ENCODE data around the gene FXYD7.

FXYD7 gene

DNA sequence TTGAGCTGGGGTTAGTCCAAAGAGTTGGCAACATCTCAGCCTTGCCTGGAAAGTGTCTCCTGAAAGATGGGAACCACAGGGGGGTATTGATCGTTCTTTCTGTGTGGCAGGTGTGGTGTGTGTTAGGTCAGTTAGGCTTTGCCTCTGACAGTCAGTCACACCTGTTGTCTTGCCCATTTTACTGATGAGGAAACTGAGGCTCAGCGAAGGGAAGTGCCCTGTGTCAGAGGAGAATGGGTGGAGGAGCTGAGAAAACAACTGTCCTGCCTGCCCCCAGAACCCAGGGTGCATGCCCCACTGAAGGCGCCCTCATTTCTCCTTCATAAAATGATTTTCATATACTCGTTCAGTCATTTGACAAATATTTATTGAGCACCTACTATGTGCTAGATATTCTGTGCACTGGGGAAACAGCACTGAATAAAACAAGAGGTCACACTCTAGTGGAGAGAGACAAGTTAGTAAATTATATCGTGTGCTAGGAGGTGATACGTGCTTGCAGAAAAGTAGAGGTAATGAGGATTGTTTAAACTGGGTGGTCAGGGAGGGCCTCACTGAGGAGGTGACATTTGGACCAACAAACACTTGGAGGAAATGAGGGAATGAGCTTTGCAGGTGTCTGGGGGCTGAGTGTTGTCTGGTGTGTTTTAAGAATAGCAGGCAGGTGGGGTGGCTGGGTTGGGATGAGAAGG lies 13.1 kb downstream of the FXYD7 start:
- Mint-ChIP-seq H3K27me3 (ENCODE audit: low read depth) (peaks cover 6% of the 10 kb centered on the region), H3K36me3 (ENCODE audit: low read depth) (peaks cover 49% of the 10 kb centered on the region), H3K4me3 (peak overlapping the region; percentile 99), H3K27ac (peak overlapping the region; percentile 98), H3K4me1 (ENCODE audit: low read depth) (peaks cover 39% of the 10 kb centered on the region), H3K9me3 (peaks cover under 1% of the 10 kb centered on the region)

DNA sequence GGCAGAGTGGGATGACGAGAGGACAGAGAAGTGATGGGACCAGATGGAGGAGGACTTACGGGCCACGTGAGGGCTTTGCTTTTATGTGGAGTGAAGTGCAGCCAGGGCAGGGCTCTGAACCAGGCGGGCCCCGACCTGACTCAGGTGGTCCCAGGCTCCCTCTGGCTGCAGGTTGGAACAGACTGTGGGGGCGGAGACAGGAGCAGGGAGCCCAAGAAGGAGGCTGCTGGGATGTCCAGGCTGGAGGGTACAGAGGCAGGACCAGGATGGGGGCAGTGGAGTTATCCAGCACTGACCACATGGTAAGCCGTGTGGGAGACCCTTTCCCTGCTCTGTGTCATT lies 13.6 kb downstream of the FXYD7 start:
- Mint-ChIP-seq H3K9me3 (peaks cover 6% of the 10 kb centered on the region), H3K4me1 (ENCODE audit: low read depth) (peaks cover 41% of the 10 kb centered on the region), H3K27me3 (ENCODE audit: low read depth) (peaks cover 6% of the 10 kb centered on the region), H3K27ac (peak overlapping the region; percentile 37), H3K36me3 (ENCODE audit: low read depth) (peaks cover 55% of the 10 kb centered on the region), H3K4me3 (peak overlapping the region; percentile 99)

DNA sequence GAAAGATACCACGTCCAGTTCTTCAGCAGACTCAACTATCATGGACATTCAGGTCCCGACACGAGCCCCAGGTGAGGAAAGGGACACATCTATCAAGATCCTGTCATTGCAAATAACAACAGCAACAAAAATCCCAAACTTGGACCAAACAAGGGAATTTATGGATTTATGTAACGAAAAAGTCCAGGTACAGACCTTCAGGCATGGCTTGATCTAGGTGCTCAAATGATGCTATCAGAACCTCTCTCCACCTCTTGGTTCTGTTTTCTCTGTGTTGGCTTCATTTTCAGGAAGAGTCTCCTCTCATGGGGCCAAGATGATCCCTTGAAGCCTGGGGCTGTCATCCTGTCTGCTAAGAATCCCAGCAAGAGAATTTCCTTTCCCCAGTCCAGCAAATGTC lies 14.4 kb downstream of the FXYD7 start:
- Mint-ChIP-seq H3K4me3 (peak overlapping the region; percentile 14), H3K36me3 (ENCODE audit: low read depth) (peaks cover 61% of the 10 kb centered on the region)

DNA sequence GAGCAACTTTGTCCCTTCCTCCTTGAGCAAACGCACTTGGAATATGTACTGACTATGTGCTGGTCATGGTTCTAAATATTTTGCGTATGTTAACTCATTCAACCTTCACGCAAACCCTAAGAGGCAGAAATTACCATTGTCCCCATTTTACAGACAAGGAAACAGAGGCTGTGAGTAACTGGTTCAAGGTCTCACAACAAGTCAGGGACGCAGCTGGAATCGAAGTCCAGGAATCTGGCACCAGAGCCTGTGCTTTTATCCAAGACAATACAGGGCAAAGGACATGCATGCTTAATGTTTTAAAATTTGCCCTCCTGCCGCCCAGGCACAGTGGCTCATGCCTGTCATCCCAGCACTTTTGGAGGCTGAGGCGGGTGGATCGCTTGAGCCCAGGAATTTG lies 16.6 kb downstream of the FXYD7 start:
- Mint-ChIP-seq H3K4me3 (no peak overlapping the region), H3K27ac (no peak overlapping the region), H3K4me1 (ENCODE audit: low read depth) (peaks cover 35% of the 10 kb centered on the region), H3K27me3 (ENCODE audit: low read depth) (no peaks in the 10 kb centered on the region), H3K36me3 (ENCODE audit: low read depth) (peaks cover 82% of the 10 kb centered on the region), H3K9me3 (peaks cover 31% of the 10 kb centered on the region)

More for the DNA sequence above, 14.4 kb downstream of the FXYD7 start:
- H3K4me1 Mint-ChIP-seq (ENCODE audit: low read depth), result peaks cover 41% of the 10 kb centered on the region
- peaks cover 11% of the 10 kb centered on the region for H3K9me3 Mint-ChIP-seq
- no peak overlapping the region for H3K27ac Mint-ChIP-seq
- peaks cover 2% of the 10 kb centered on the region for H3K27me3 Mint-ChIP-seq (ENCODE audit: low read depth)

DNA sequence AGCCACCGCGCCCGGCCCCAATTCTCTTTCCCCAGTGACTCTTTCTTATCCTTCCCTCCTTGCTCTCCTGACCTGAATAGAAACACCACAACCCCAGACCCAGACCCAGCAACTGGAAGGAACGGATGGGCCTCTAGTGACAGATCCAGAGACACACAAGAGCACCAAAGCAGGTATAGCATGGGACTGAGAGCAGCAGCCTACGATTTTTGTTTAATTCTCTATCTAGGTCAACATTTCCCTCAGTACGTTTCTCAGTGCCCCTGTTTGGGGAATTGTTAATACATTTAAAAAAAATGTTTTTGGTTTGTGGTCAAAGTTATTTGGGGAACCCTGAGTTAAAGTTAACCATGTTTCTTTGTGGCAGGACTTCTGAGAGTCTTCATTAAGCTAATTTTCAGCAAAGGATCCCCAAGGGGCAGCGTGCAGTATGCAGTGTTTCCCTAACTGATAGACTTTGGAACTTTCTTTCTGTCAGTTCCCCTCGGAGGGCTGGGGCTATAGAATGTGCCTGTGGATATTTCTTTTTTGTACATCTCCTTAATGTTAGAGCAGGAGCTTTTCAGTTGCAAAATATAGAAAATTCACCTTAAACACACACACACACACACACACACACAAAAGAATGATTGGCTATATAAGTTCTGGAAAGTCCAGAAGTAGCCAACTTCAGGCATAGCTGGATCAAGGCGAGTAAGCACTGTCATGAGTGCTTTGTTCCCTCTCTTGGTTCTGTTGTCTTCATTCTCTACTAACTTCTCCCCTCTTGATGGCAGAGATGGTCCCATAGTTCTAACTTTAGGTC lies 17.8 kb downstream of the FXYD7 start:
- H3K4me1 Mint-ChIP-seq (ENCODE audit: low read depth), result peaks cover 33% of the 10 kb centered on the region
- H3K4me3 Mint-ChIP-seq, result no peak overlapping the region
- no peak overlapping the region for H3K27ac Mint-ChIP-seq
- peaks cover 42% of the 10 kb centered on the region for H3K9me3 Mint-ChIP-seq
- peaks cover 92% of the 10 kb centered on the region for H3K36me3 Mint-ChIP-seq (ENCODE audit: low read depth)
- no peaks in the 10 kb centered on the region for H3K27me3 Mint-ChIP-seq (ENCODE audit: low read depth)

DNA sequence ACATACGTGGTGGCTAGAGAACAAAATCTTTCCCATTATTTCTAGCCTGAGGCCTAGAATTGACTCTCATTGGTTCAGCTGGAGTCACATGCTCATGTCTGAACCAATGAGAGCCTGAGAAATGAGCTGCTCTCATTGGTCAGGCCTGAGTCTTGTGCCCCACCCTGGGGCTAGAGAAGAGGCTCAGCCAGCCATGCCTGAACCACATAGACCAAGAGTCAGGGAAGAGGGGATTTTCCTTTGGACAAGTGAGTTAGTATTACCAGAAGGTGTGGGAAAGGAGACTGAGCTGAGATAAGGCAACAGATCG lies 18.3 kb downstream of the FXYD7 start:
- no peak overlapping the region for H3K27ac Mint-ChIP-seq

DNA sequence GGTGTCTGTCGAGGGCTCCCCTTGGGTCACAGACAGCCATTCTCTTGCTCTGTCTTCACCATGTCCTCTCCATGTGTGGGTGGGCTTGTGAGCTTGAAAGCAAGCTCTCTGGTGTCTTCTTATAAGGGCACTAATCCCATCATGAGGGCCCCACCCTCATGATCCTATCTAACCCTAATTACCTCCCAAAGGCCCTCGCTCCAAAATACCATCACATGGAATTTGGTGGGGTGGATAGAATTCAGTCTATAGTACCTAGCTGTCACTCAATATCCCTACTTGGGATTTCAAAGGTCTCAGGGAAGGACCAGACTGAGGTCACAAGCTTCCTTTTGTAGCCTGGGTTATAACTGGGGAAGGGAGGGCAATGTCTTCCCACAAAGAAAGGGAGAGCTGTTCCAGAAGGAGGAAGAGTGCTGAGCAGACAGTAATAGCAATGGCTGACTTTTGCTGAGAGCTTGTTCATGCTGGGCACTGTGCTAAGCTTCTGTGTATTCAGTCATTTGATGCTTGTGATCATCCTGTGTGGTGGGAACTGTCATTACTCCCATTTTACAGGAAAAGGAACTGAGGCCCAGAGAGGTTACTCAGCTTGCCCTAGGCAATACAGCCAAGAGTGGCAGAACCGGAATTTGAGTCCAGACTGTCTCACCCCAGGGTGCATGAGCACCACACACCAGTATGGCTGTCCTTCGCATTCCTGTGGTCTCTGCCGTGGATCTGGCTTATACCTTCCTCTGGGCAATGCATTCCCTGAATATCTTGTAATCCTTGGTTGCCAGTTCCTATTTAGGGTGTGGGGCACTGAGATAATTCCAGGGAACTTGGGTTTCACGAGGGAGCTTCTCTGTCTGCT lies 19.6 kb downstream of the FXYD7 start:
- Mint-ChIP-seq H3K36me3 (ENCODE audit: low read depth) (peaks cover 96% of the 10 kb centered on the region), H3K4me3 (no peak overlapping the region), H3K27ac (no peak overlapping the region), H3K4me1 (ENCODE audit: low read depth) (peaks cover 31% of the 10 kb centered on the region), H3K9me3 (peaks cover 50% of the 10 kb centered on the region), H3K27me3 (ENCODE audit: low read depth) (no peaks in the 10 kb centered on the region)

More for the DNA sequence above, 18.3 kb downstream of the FXYD7 start:
- Mint-ChIP-seq H3K9me3 (peaks cover 47% of the 10 kb centered on the region), H3K36me3 (ENCODE audit: low read depth) (peaks cover 92% of the 10 kb centered on the region), H3K4me1 (ENCODE audit: low read depth) (peaks cover 28% of the 10 kb centered on the region), H3K27me3 (ENCODE audit: low read depth) (no peaks in the 10 kb centered on the region), H3K4me3 (no peak overlapping the region)

DNA sequence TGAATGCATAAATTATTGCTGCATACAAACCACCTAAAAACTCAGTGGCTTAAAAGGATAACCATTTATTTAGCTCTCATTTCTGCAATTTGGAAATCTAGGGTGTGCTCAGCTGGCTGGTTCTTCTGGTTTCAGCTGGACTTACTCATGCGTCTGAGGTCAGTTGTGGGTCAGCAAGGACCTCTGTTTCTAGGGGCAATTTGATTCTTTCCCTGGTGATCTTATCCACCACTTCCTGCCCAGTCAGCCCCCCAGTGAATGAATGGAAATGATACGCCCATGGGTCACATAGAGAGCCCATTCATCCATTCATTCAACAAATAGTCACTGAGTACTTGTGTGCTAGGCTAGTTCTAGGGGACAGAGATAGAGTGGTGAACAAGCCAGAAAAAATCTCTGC lies 21.4 kb downstream of the FXYD7 start:
- H3K9me3 Mint-ChIP-seq, result peaks cover 50% of the 10 kb centered on the region
- H3K36me3 Mint-ChIP-seq (ENCODE audit: low read depth), result peaks cover 90% of the 10 kb centered on the region
- H3K27ac Mint-ChIP-seq, result no peak overlapping the region
- peaks cover 21% of the 10 kb centered on the region for H3K4me1 Mint-ChIP-seq (ENCODE audit: low read depth)
- no peaks in the 10 kb centered on the region for H3K27me3 Mint-ChIP-seq (ENCODE audit: low read depth)
- no peak overlapping the region for H3K4me3 Mint-ChIP-seq

DNA sequence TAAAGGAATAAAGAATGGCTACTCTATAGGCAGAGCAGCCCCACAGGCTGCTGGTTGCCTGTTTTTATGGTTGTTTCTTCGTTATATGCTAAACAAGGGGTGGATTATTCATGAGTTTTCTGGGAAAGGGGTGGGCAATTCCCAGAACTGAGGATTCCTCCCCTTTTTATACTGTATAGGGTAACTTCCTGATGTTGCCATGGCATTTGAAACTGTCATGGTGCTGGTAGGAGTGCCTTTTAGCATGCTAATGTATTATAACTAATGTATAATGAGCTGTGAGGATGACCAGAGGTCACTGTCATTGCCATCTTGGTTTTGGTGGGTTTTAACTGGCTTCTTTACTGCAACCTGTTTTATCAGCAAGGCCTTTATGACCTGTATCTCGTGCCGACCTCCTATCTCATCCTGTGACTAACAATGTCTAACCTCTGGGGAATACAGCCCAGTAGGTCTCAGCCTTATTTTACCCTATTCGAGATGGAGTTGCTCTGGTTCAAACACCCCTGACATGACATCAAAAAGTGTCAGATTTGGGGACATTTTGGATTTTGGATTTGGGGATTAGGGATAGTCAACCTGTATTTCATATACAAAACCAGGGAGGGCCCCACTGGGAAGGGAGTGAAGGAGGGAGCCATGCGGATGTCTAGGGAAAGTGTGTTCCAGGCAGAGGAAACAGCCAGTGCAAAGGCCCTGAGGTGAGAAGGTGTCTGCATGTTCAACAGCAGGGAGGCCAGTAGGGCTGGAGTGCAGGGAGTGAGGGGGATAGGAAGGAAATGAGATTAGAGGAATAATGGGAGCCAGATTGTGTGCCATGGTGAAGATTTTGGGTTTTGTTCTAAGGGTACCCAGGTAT lies 22.4 kb downstream of the FXYD7 start:
- H3K4me3 Mint-ChIP-seq, result peak overlapping the region; percentile 25
- peaks cover 89% of the 10 kb centered on the region for H3K36me3 Mint-ChIP-seq (ENCODE audit: low read depth)
- H3K4me1 Mint-ChIP-seq (ENCODE audit: low read depth), result peaks cover 23% of the 10 kb centered on the region
- no peak overlapping the region for H3K27ac Mint-ChIP-seq
- no peaks in the 10 kb centered on the region for H3K27me3 Mint-ChIP-seq (ENCODE audit: low read depth)
- H3K9me3 Mint-ChIP-seq, result peaks cover 50% of the 10 kb centered on the region

DNA sequence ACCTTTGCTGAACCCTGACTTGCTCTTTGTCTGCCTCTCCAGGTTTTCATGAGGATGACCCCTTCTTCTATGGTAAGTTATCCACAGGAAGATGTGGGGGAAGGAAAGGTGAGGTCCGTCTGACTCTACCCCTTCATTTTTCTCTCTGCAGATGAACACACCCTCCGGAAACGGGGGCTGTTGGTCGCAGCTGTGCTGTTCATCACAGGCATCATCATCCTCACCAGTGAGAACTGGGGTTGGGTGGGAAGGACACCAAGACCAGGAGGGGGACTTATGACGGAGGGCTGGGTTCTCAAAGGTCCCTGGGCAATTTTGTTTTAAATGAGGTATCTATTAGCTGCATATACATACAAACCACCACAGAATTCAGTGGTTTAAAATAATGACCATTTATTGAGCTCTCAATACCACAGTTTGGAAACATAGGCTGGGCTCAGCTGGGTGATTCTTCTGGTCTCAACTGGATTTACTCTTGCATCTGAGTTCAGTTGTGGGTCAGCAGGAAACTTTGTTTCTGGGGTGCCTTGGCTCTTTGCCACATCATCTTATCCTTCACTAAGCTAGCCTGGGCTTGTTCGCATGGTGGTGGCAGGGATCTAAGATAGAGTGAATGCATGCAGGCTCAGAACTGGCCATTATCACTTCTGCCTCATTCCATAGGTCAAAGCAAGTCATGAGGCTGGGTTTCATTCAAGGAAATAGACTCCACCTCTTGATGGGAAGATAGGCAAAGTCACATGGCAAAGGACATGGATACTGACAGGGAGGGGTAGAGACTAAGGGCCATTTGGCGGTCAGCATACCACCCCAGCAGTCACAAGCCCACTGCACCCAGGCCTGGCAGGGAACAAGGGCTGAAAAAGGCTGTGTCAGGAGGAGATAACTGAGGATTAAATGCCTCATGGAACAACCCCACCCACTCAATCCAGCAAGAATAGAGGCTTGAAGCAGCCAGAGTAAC lies 23.3 kb downstream of the FXYD7 start:
- H3K4me3 Mint-ChIP-seq, result no peak overlapping the region
- H3K9me3 Mint-ChIP-seq, result peaks cover 47% of the 10 kb centered on the region
- H3K4me1 Mint-ChIP-seq (ENCODE audit: low read depth), result peaks cover 23% of the 10 kb centered on the region
- H3K36me3 Mint-ChIP-seq (ENCODE audit: low read depth), result peaks cover 83% of the 10 kb centered on the region
- H3K27ac Mint-ChIP-seq, result no peak overlapping the region
- no peaks in the 10 kb centered on the region for H3K27me3 Mint-ChIP-seq (ENCODE audit: low read depth)

DNA sequence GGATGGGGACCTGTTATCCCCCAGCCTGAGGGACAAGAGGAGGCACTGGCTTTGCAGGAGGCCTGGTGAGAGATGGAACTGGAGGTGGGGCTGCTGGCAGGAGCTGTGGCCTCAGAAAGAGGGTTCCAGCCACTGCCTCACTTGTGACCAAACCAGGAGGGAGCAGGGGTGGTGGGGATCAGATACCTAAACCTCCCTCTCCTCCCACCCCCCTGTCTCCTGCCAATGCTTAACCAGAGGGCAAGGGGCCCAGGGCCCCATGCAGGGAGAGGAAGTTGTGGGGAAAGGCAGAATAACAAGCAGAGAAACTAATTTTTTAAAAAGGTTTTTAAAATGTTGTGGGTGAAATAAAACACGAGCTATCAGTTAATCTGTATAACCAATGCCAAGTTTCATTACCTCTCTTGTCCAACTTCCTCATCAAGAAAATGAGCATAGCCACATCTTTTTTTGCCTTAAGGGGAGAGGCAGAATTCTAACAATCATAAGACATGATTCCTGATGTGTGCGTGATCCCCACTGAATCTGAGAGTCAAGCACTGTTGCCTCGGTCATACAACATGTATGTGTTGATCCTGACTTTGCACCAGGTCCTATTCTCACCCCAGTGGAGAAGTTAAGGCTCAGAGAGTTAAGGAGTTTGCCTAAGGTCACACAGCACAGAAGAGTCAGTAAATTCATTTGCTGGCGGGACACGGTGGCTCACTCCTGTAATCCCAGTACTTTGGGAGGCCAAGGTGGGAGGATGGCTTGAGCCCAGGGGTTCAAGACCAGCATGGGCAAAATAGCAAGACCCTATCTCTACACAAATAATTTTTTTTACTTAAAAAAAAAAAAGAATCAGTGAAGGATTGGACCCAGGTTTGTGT lies 24.4 kb downstream of the FXYD7 start:
- Mint-ChIP-seq H3K27me3 (ENCODE audit: low read depth) (no peaks in the 10 kb centered on the region), H3K4me3 (no peak overlapping the region), H3K9me3 (peaks cover 38% of the 10 kb centered on the region), H3K36me3 (ENCODE audit: low read depth) (peaks cover 77% of the 10 kb centered on the region), H3K27ac (peak overlapping the region; percentile 76), H3K4me1 (ENCODE audit: low read depth) (peaks cover 23% of the 10 kb centered on the region)

DNA sequence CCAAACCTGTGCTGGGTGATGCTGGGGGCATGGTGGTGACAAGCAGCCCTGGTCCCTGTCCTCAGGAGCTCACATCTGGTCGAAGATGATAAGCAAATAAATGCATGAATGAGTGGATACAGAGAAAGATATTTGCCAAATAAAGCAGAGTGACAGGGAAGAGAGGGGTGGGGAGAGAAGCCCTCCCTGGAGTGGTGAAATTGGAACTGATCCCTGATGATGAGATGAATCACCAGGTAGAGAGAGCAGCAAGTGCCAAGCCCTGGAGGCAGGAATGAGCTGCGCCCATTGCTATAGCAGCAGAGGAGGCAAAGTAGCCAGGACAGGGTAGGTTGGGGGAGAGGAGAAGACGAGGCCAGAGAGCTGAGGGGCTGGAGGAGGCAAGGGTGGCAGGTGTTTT lies 25.1 kb downstream of the FXYD7 start:
- Mint-ChIP-seq H3K27ac (no peak overlapping the region), H3K27me3 (ENCODE audit: low read depth) (no peaks in the 10 kb centered on the region), H3K4me1 (ENCODE audit: low read depth) (peaks cover 21% of the 10 kb centered on the region), H3K4me3 (no peak overlapping the region), H3K36me3 (ENCODE audit: low read depth) (peaks cover 76% of the 10 kb centered on the region), H3K9me3 (peaks cover 33% of the 10 kb centered on the region)
